ENCODE measurements around the gene GPATCH2. TPM values are rescaled to one million over a fixed set of nuclear protein-coding genes. Genes with fewer than 3 reads are reported as not detected.

Gene GPATCH2
- total and polyA plus RNA-seq, 8 donors: 11.0 to 28.5 (median 23.3) TPM

DNA sequence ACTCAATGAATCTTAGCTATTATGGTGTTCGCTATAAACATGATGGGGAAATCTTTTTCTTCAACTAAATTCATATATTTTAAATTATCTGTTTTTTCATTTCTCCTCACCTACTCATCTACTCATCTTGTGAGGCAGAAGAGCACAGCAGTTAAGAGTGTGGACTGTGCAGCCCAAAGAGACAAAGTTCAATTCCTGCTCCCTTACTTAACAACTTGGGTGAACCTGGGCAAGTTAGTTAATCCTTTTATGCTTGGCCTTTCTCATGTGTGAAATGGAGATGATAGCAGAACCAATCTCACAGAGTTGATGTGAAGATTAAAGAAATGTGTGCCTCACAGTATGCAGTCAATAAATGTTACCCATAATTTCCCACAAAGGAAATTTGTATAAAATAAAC is 168.2 kb downstream of the GPATCH2 start:
- Histone ChIP-seq H3K4me1 (no peaks in the 10 kb centered on the region), H3K9me3 (peaks cover 0 to 21% of the 10 kb centered on the region in 2 donors), H3K27ac (no peak overlapping the region), H3K27me3 (no peaks in the 10 kb centered on the region), H3K36me3 (no peaks in the 10 kb centered on the region), H3K4me3 (no peak overlapping the region)
- TF ChIP-seq, protein P1, sequence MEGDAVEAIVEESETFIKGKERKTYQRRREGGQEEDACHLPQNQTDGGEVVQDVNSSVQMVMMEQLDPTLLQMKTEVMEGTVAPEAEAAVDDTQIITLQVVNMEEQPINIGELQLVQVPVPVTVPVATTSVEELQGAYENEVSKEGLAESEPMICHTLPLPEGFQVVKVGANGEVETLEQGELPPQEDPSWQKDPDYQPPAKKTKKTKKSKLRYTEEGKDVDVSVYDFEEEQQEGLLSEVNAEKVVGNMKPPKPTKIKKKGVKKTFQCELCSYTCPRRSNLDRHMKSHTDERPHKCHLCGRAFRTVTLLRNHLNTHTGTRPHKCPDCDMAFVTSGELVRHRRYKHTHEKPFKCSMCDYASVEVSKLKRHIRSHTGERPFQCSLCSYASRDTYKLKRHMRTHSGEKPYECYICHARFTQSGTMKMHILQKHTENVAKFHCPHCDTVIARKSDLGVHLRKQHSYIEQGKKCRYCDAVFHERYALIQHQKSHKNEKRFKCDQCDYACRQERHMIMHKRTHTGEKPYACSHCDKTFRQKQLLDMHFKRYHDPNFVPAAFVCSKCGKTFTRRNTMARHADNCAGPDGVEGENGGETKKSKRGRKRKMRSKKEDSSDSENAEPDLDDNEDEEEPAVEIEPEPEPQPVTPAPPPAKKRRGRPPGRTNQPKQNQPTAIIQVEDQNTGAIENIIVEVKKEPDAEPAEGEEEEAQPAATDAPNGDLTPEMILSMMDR (IDR thresholded peaks at IDR 0.05): no peak
- intact Hi-C loops (cut with DNase I): no loop called here
- ATAC-seq (no peak), DNase-seq (no peak)

DNA sequence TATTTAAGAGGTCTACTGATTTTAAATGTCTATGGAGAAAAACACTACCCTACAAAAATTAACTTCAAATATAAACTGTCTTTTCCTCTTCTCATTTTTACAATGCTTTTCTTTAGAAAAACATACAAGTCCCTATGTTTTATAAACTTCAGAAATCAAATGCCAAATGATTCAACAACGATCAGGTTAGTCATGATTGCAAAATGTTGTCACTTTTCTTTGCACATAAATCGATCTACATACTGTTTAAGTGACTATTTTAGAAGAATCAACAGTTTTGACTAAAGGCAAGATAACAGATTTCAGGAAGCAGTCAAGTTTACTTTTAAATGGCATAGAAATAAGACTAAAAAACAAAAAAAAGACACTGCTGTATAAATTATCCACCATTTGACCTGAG is 168.7 kb downstream of the GPATCH2 start:
- H3K4me3 ChIP-seq: no peak overlapping the region
- TF ChIP-seq, protein P1 (IDR thresholded peaks at IDR 0.05): no peak
- no peaks in the 10 kb centered on the region for H3K4me1 ChIP-seq
- H3K36me3 ChIP-seq: no peaks in the 10 kb centered on the region
- intact Hi-C loops (cut with DNase I): no loop called here
- DNase-seq (no peak), ATAC-seq (no peak)
- H3K27ac ChIP-seq: no peak overlapping the region
- H3K9me3 ChIP-seq: peaks cover 0 to 21% of the 10 kb centered on the region in 2 donors
- no peaks in the 10 kb centered on the region for H3K27me3 ChIP-seq

DNA sequence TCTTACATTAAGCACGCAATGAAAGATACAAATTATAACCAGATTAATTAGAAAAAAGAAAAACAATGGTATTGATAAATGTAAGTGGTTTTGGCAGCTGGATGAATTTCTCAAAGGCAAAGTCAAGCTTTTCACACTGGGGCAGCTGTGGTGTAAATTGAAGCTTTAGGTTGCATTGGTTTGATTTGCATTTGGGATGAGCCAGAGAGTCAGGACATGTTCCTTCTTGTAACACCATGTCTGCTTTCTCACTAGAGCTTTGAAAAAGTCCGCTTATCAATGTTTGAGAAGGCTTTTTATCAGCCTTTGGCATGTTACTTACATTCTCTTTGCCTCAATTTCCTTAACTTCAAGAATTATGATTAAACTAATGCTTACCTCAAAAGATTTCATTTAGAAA is 173.9 kb downstream of the GPATCH2 start:
- no peak for ATAC-seq

DNA sequence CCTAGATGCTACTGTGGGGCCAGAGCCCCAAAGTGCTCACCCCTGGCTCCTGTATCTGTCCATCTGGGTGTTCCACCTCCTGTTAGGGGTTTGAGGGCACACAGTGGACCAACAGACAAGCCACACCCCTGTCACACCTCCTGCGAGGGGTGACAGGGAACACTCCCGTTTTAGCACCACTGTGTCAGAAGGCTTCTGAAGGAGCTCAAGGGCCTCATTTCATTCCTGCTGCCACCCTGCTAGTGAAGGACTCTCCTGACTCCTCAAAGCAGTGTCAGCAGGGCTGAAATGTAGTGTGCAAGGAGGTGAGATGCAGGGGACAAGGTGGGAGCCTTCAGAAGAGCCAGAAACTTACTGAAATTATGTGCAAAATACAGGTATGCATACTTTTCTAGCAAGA is 174.6 kb downstream of the GPATCH2 start:
- ATAC-seq (no peak), DNase-seq (no peak)
- Histone ChIP-seq H3K9me3 (no peaks in the 10 kb centered on the region), H3K36me3 (no peaks in the 10 kb centered on the region), H3K4me3 (no peak overlapping the region), H3K4me1 (no peaks in the 10 kb centered on the region), H3K27ac (no peak overlapping the region), H3K27me3 (no peaks in the 10 kb centered on the region)
- TF ChIP-seq, protein P1 (IDR thresholded peaks at IDR 0.05): no peak
- intact Hi-C loops (cut with DNase I): no loop called here

More for the DNA sequence above, 173.9 kb downstream of the GPATCH2 start:
- Histone ChIP-seq H3K27me3 (no peaks in the 10 kb centered on the region), H3K9me3 (no peaks in the 10 kb centered on the region), H3K4me3 (no peak overlapping the region), H3K4me1 (no peaks in the 10 kb centered on the region), H3K36me3 (no peaks in the 10 kb centered on the region), H3K27ac (no peak overlapping the region)
- TF ChIP-seq, protein P1 (IDR thresholded peaks at IDR 0.05): no peak
- intact Hi-C loops (cut with DNase I): no loop called here
- DNase-seq: no peak

DNA sequence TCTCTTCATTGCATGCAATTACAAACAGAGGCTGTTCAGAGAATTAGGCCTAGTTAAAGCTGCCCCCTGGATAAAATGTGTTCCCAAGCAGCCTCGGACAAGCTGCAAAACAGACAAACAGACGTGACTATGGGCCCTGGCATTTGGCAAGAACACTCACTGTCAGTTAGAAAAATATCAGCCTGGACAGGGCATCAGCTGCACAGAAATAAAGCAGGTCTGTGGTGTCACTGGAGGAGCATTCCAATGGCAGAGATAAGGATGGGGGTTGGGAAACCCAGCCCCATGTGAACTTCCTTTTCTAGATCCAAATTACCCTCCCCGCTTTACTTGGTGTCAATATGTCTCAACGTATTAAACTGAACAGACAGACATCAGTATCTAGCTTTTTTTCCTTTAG is 177.1 kb downstream of the GPATCH2 start:
- TF ChIP-seq, protein P1 (IDR thresholded peaks at IDR 0.05): no peak
- no peak for DNase-seq
- H3K27me3 ChIP-seq: no peaks in the 10 kb centered on the region
- no peak for ATAC-seq
- H3K4me3 ChIP-seq: no peak overlapping the region
- intact Hi-C loops (cut with DNase I): no loop called here
- H3K9me3 ChIP-seq: no peaks in the 10 kb centered on the region
- H3K4me1 ChIP-seq: no peaks in the 10 kb centered on the region
- no peak overlapping the region for H3K27ac ChIP-seq
- peaks cover 0 to 4% of the 10 kb centered on the region in 2 donors for H3K36me3 ChIP-seq

Measured in left lung (tissue), 10 donors.